ENCODE measurements around the gene AKAP11. TPM values are rescaled to one million over a fixed set of nuclear protein-coding genes. Genes with fewer than 3 reads are reported as not detected.

The AKAP11 gene
- total and polyA plus RNA-seq, 9 of the 15 experiments (the other 6 are each of a cell fraction or from before 2014, with no cell fraction given): 2.2 to 31.3 (median 10.9) TPM

- Histone ChIP-seq H3K79me2 (ENCODE audit: control insufficient read depth, insufficient read depth, low read length) (no peaks in the 10 kb centered on the region), H2AFZ (ENCODE audit: low read depth, low read length) (no peak overlapping the region), H3K27me3 (ENCODE audit: control insufficient read depth in 2 of 2, insufficient read depth in 2 of 2, low read length in 2 of 2) (no peaks in the 10 kb centered on the region), H3K9ac (ENCODE audit: insufficient read depth in 1 of 2, low read depth in 2 of 2, low read length in 2 of 2) (no peak overlapping the region), H3K27ac (ENCODE audit: extremely low read depth, low read depth, low read length) (no peak overlapping the region), H3K4me2 (ENCODE audit: insufficient read depth, low read length) (no peak overlapping the region), H3K9me3 (replicated peaks; ENCODE audit: control insufficient read depth, insufficient read depth, low read depth, low read length) (no peaks in the 10 kb centered on the region), H3K36me3 (ENCODE audit: control insufficient read depth, insufficient read depth, low read length) (no peaks in the 10 kb centered on the region; the same call in 2 of the 3 replicates), H4K20me1 (replicated peaks; ENCODE audit: control insufficient read depth, insufficient read depth, low read length) (no peaks in the 10 kb centered on the region), H3K4me1 (replicated peaks in 1 of 2; ENCODE audit: control insufficient read depth in 2 of 2, insufficient read depth in 2 of 2, low read length in 2 of 2) (no peaks in the 10 kb centered on the region), H3K9me1 (ENCODE audit: control insufficient read depth, insufficient read depth, low read length) (no peaks in the 10 kb centered on the region), H3K4me3 (no peak overlapping the region)
- in situ Hi-C loops (cut with MboI): no loop called here
- 30% methylated on average over 1 of the region's 1 CpG for WGBS (ENCODE audit: insufficient coverage, low coverage, missing lambda C conversion rate)
- ChIA-PET POLR2A (no interaction called here), CTCF (ENCODE audit: low intra/inter-chr PET ratio) (no interaction called here)
- intact Hi-C loops (cut with micrococcal nuclease): no loop called here
- DNase-seq (ENCODE audit: extremely low read depth in 1 of 4, low spot score in 3 of 4) (no peak), ATAC-seq (no peak), FAIRE-seq (peak; percentile 52)
- BruUV-seq (replicated peaks): no TSS peak
- TF ChIP-seq CHD1 (IDR thresholded peaks at IDR 0.05; ENCODE audit: low read length): no peak
- TF ChIP-seq FOXA3 (CRISPR knock-in tag; conservative IDR thresholded peaks at IDR 0.05 in 1 of 2, IDR thresholded peaks at IDR 0.05 in 1 of 2): peak; percentile 80 to 86; a peak in 3 of 4 replicates
- TF ChIP-seq KHSRP (IDR thresholded peaks at IDR 0.05): no peak
- no peak for TF ChIP-seq ZNF609 (CRISPR knock-in tag; IDR thresholded peaks at IDR 0.05; ENCODE audit: borderline replicate concordance)
- no peak for TF ChIP-seq ASH1L (IDR thresholded peaks at IDR 0.05; ENCODE audit: borderline replicate concordance, low read depth, partially characterized antibody)
- TF ChIP-seq MLLT1 (IDR thresholded peaks at IDR 0.05): no peak
- TF ChIP-seq ZFP91 (CRISPR knock-in tag; IDR thresholded peaks at IDR 0.05): no peak
Measured at GRCh38 chr13:42233726-42234125, 38.2 kb upstream of the AKAP11 start.

Data from K562 (cell line).